ENCODE results near the gene HJV. TPM values are rescaled to one million over a fixed set of nuclear protein-coding genes. Genes with fewer than 3 reads are reported as not detected.
"Not testable (repeated sequence)": the region's sequence is repeated elsewhere in the genome, so short reads cannot be mapped to it uniquely, and the experiment has no call there.

HJV gene
- total RNA-seq, 1 experiment from 2014 or later = not detected

GRCh38 chr1:146051452-146051851 lies 29.9 kb upstream of the HJV start:
- no peak overlapping the region for H3T11ph ChIP-seq (ENCODE audit: low read length)
- H3K23ac ChIP-seq (ENCODE audit: insufficient read length, low read depth, low read length) = no peak overlapping the region
- no peaks in the 10 kb centered on the region for H3K4me1 ChIP-seq (ENCODE audit: insufficient read depth, low read length)
- no peak overlapping the region for H4K5ac ChIP-seq (ENCODE audit: insufficient read length, low read depth, low read length)
- H3K9me3 ChIP-seq (ENCODE audit: control insufficient read depth, low read depth, low read length) = no peaks in the 10 kb centered on the region
- H2BK5ac ChIP-seq (ENCODE audit: insufficient read length, low read length) = no peak overlapping the region
- H2AFZ ChIP-seq (ENCODE audit: low read length) = no peak overlapping the region
- Mint-ChIP-seq H3K4me3 (peak overlapping the region; percentile 61 to 80), H3K4me1 (peaks cover 8 to 20% of the 10 kb centered on the region in 2 experiments), H3K27me3 (ENCODE audit: low read depth) (no peaks in the 10 kb centered on the region; the same call in 1 of the 2 replicates), H3K27ac (peak overlapping the region; percentile 100; a peak in 5 of 7 replicates), H3K9me3 (peaks cover 0 to 3% of the 10 kb centered on the region in 2 experiments; a peak in 3 of 5 replicates), H3K36me3 (ENCODE audit: insufficient read depth in 1 of 3, low read depth in 3 of 3) (no peaks in the 10 kb centered on the region)
- H3K27me3 ChIP-seq (ENCODE audit: insufficient read depth, low read length) = no peaks in the 10 kb centered on the region
- H4K20me1 ChIP-seq (ENCODE audit: control insufficient read depth, insufficient read depth, insufficient read length) = no peaks in the 10 kb centered on the region
- no peak for TF ChIP-seq CTCF (conservative IDR thresholded peaks at IDR 0.05)
- H2BK12ac ChIP-seq (ENCODE audit: insufficient read length, low read depth, low read length) = no peak overlapping the region
- no peak overlapping the region for H2BK15ac ChIP-seq (ENCODE audit: low read depth, low read length)
- no peak overlapping the region for H3K4ac ChIP-seq (ENCODE audit: low read depth, low read length)
- H3K79me2 ChIP-seq (ENCODE audit: insufficient read depth, low read length) = no peaks in the 10 kb centered on the region
- no peak overlapping the region for H3K14ac ChIP-seq (ENCODE audit: insufficient read depth, low read length)
- H3K18ac ChIP-seq (ENCODE audit: insufficient read length, low read depth, low read length) = no peak overlapping the region
- WGBS (ENCODE audit: extremely low coverage, insufficient read length, low lambda C conversion rate) = no CpG with 5 or more reads among the region's 15 CpGs
- no peak overlapping the region for H2AK5ac ChIP-seq (ENCODE audit: insufficient read length, low read length)
- peak overlapping the region; percentile 54 for H3K27ac ChIP-seq (ENCODE audit: insufficient read length, low read depth, low read length)
- H2BK20ac ChIP-seq (ENCODE audit: low read depth, low read length, poor library complexity, severe bottlenecking) = no peak overlapping the region
- H3K56ac ChIP-seq (ENCODE audit: insufficient read length, low read depth, low read length) = no peak overlapping the region
- no peaks in the 10 kb centered on the region for H3K79me1 ChIP-seq (ENCODE audit: insufficient read depth, low read depth, low read length, poor library complexity, severe bottlenecking)
- DNase-seq = no peak
- H3K4me2 ChIP-seq (ENCODE audit: insufficient read depth, insufficient read length, low read length) = peak overlapping the region; percentile 11
- H2BK120ac ChIP-seq (ENCODE audit: low read depth, low read length, poor library complexity, severe bottlenecking) = no peak overlapping the region
- no peaks in the 10 kb centered on the region for H3K23me2 ChIP-seq (ENCODE audit: insufficient read length, low read depth, low read length, poor library complexity, severe bottlenecking)
- H3K9ac ChIP-seq (ENCODE audit: extremely low read depth, insufficient read length, low read length) = peak overlapping the region; percentile 1
- H4K8ac ChIP-seq (replicated peaks; ENCODE audit: insufficient read length, low read depth, low read length) = no peak overlapping the region
- H4K91ac ChIP-seq (ENCODE audit: insufficient read length, low read depth, low read length) = no peak overlapping the region

DNA sequence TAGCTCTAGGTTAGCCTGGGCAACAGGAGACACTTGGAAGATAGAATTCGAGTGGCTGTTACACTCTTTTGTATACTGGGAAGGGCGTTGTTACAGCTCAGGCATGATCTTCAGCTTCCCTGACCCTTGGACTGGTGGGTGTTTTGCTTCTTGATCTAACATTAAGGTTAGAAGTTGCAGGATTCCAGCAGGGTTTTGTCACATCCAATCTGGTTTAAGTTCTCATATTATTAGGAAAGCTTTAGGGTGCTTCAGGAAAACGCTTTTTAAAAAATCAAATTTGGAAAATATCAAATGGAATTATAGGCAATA lies 29.1 kb upstream of the HJV start:
- not testable (repeated sequence) for H3K79me2 ChIP-seq (ENCODE audit: insufficient read depth, low read length); H3K9me3 Mint-ChIP-seq; H2AK5ac ChIP-seq (ENCODE audit: insufficient read length, low read length); H4K20me1 ChIP-seq (ENCODE audit: control insufficient read depth, insufficient read depth, insufficient read length); H3K14ac ChIP-seq (ENCODE audit: insufficient read depth, low read length); H3K27ac ChIP-seq (ENCODE audit: insufficient read length, low read depth, low read length); H2BK5ac ChIP-seq (ENCODE audit: insufficient read length, low read length); H4K8ac ChIP-seq (replicated peaks; ENCODE audit: insufficient read length, low read depth, low read length); H2BK15ac ChIP-seq (ENCODE audit: low read depth, low read length); H3K23ac ChIP-seq (ENCODE audit: insufficient read length, low read depth, low read length); H4K91ac ChIP-seq (ENCODE audit: insufficient read length, low read depth, low read length); H4K5ac ChIP-seq (ENCODE audit: insufficient read length, low read depth, low read length); H3K27me3 ChIP-seq (ENCODE audit: insufficient read depth, low read length); H3K27me3 Mint-ChIP-seq (ENCODE audit: low read depth); H3K9ac ChIP-seq (ENCODE audit: extremely low read depth, insufficient read length, low read length); H3K4ac ChIP-seq (ENCODE audit: low read depth, low read length); H3K56ac ChIP-seq (ENCODE audit: insufficient read length, low read depth, low read length); H2BK120ac ChIP-seq (ENCODE audit: low read depth, low read length, poor library complexity, severe bottlenecking); H2BK20ac ChIP-seq (ENCODE audit: low read depth, low read length, poor library complexity, severe bottlenecking); H3K79me1 ChIP-seq (ENCODE audit: insufficient read depth, low read depth, low read length, poor library complexity, severe bottlenecking); H3T11ph ChIP-seq (ENCODE audit: low read length); H3K36me3 Mint-ChIP-seq (ENCODE audit: insufficient read depth in 1 of 3, low read depth in 3 of 3); H3K9me3 ChIP-seq (ENCODE audit: control insufficient read depth, low read depth, low read length); H2AFZ ChIP-seq (ENCODE audit: low read length); H3K4me1 ChIP-seq (ENCODE audit: insufficient read depth, low read length); H2BK12ac ChIP-seq (ENCODE audit: insufficient read length, low read depth, low read length); H3K18ac ChIP-seq (ENCODE audit: insufficient read length, low read depth, low read length); H3K4me3 Mint-ChIP-seq; H3K4me2 ChIP-seq (ENCODE audit: insufficient read depth, insufficient read length, low read length); H3K27ac Mint-ChIP-seq; DNase-seq; H3K23me2 ChIP-seq (ENCODE audit: insufficient read length, low read depth, low read length, poor library complexity, severe bottlenecking)
- WGBS (ENCODE audit: extremely low coverage, insufficient read length, low lambda C conversion rate) = no CpG with 5 or more reads among the region's 3 CpGs
- peaks cover 8 to 20% of the 10 kb centered on the region in 2 experiments for H3K4me1 Mint-ChIP-seq

Data from H9 (cell line).